GM12878 (cell line): ENCODE results near the gene ADGRL3. TPM values are rescaled to one million over a fixed set of nuclear protein-coding genes. Genes with fewer than 3 reads are reported as not detected.

Experiments used
- ATAC-seq: fragments of 200-7000 bp; cut with Tn5 transposase; 3 replicates; pipeline ENCODE4 v1.9.1; 2020; ENCODE audit warnings: mild to moderate bottlenecking, moderate library complexity
- BruUV-seq: library from RNA; stranded (reverse); fragments of 400-500 nt; replicated peaks from 2 replicates; lab custom pipeline; 2021; lab: Mats Ljungman, UMichigan
- CTCF ChIA-PET: fragments of 300-600 bp; sonication (Branson Sonifier 250); formaldehyde crosslinking; extraction: SDS; loops from one replicate; lab custom pipeline; 2021; ENCODE audit warnings: inconsistent platforms; lab: Yijun Ruan, JAX
- POLR2A ChIA-PET: fragments of 350-600 bp; formaldehyde crosslinking; extraction: SDS; loops from one replicate; lab custom pipeline; 2021; ENCODE audit warnings: inconsistent platforms; lab: Charles Lee
- RAD21 ChIA-PET: fragments of 300-600 bp; sonication (Branson Sonifier 250); formaldehyde crosslinking; loops from one replicate; lab custom pipeline; 2023; ENCODE audit warnings: antibody characterized with exemption; ENCODE audit not compliant: unreplicated experiment; lab: Charles Lee
- SMC1A ChIA-PET: fragments of 300-600 bp; sonication (Branson Sonifier 250); formaldehyde crosslinking; loops from one replicate; lab custom pipeline; 2023; ENCODE audit not compliant: unreplicated experiment, uncharacterized antibody; lab: Charles Lee
- DNase-seq: peaks from one replicate; pipeline ENCODE4 v3.0.0-alpha.2; 2011; ENCODE audit warnings: low read depth, low spot score
- FAIRE-seq: peaks from 3 replicates; lab custom pipeline; 2011; peaks lifted over from hg19 to GRCh38; lab: Jason Lieb, UNC
- H2AFZ ChIP-seq: 2 replicates; pipeline ENCODE4 v1.6.0; 2011; ENCODE audit warnings: low read depth, low read length, control low read depth; ENCODE audit not compliant: control insufficient read depth
- H3K27ac ChIP-seq: 2 replicates; pipeline ENCODE4 v1.5.1; 2011; ENCODE audit warnings: control low read depth; ENCODE audit not compliant: control insufficient read depth, insufficient read depth
- H3K27me3 ChIP-seq, 2 experiments: replicated peaks in 1 of 2; 2 replicates each; pipeline versions ENCODE4 v1.6.0 to v1.6.1; 2011; ENCODE audit warnings: low read length in 1 of 2; ENCODE audit not compliant: control insufficient read depth in 2 of 2, insufficient read depth in 2 of 2
- H3K36me3 ChIP-seq, 2 experiments: 2 replicates each; pipeline ENCODE4 v1.5.1; 2011; ENCODE audit warnings: low read length in 1 of 2; ENCODE audit not compliant: control insufficient read depth in 2 of 2, insufficient read depth in 2 of 2
- H3K4me1 ChIP-seq: 2 replicates; pipeline ENCODE4 v1.6.1; 2011; ENCODE audit warnings: mild to moderate bottlenecking, low read length, moderate library complexity, mixed read lengths; ENCODE audit not compliant: control insufficient read depth, insufficient read depth
- H3K4me2 ChIP-seq: 2 replicates; pipeline ENCODE4 v1.6.0; 2011; ENCODE audit warnings: control low read depth; ENCODE audit not compliant: control insufficient read depth, insufficient read depth
- H3K4me3 ChIP-seq: fragments of 200-600 bp; sonication (generic); 2 replicates; pipeline ENCODE4 v1.5.1; 2016
- H3K79me2 ChIP-seq: 2 replicates; pipeline ENCODE4 v1.6.0; 2011; ENCODE audit warnings: low read length; ENCODE audit not compliant: control insufficient read depth, insufficient read depth
- H3K9ac ChIP-seq: 2 replicates; pipeline ENCODE4 v1.8.0; 2011; ENCODE audit warnings: low read length, control low read depth, mixed read lengths; ENCODE audit not compliant: control insufficient read depth, insufficient read depth
- H3K9me3 ChIP-seq: replicated peaks from 3 replicates; pipeline ENCODE4 v1.5.1; 2011; ENCODE audit warnings: mild to moderate bottlenecking, low read length; ENCODE audit not compliant: control insufficient read depth, insufficient read depth
- H4K20me1 ChIP-seq: 2 replicates; pipeline ENCODE4 v1.6.0; 2011; ENCODE audit not compliant: control insufficient read depth, insufficient read depth
- MEF2A ChIP-seq: IDR thresholded peaks from 2 replicates; pipeline ENCODE4 v1.6.1; 2011; ENCODE audit warnings: low read depth, mild to moderate bottlenecking, low read length, moderate library complexity; ENCODE audit not compliant: insufficient read depth
- NFIC ChIP-seq: IDR thresholded peaks from 2 replicates; pipeline ENCODE4 v1.6.1; 2012; ENCODE audit warnings: low read depth, mild to moderate bottlenecking, inconsistent platforms, low read length, moderate library complexity
- PBX3 ChIP-seq: IDR thresholded peaks from 2 replicates; pipeline ENCODE4 v1.6.1; 2011; ENCODE audit warnings: mild to moderate bottlenecking, low read depth, low read length, moderate library complexity; ENCODE audit not compliant: insufficient replicate concordance
- POLR2AphosphoS5 ChIP-seq: IDR thresholded peaks from 2 replicates; pipeline ENCODE4 v1.6.1; 2011; ENCODE audit warnings: mild to moderate bottlenecking, low read length, inconsistent platforms
- ZBED1 ChIP-seq: IDR thresholded peaks from 2 replicates; pipeline ENCODE4 v1.6.1; 2016; ENCODE audit warnings: borderline replicate concordance
- ZBTB40 ChIP-seq: fragments of 450-650 bp; IDR thresholded peaks from 2 replicates; pipeline ENCODE4 v1.6.1; 2016; ENCODE audit warnings: mild to moderate bottlenecking, moderate library complexity, borderline replicate concordance
- ZNF217 ChIP-seq: fragments of 450-650 bp; IDR thresholded peaks from 2 replicates; pipeline ENCODE4 v1.6.1; 2017; ENCODE audit warnings: antibody characterized with exemption, mild to moderate bottlenecking
- WGBS: methylation state at CpG from one replicate; pipeline ENCODE4 v1.1.6; 2016; ENCODE audit warnings: low lambda C conversion rate; ENCODE audit not compliant: insufficient replicate concordance, insufficient coverage; ENCODE audit errors: missing lambda C conversion rate; 5-methylcytosine and 5-hydroxymethylcytosine counted together
- in situ Hi-C: fragments of 300-500 bp; cut with MboI; formaldehyde crosslinking; loops from 9 replicates; pipeline ENCODE4 v1.14.3; 2018; ENCODE audit warnings: mixed read lengths
- intact Hi-C: fragments of 100-400 bp; cut with micrococcal nuclease; formaldehyde crosslinking; loops from one replicate; pipeline ENCODE4 v1.14.2; 2022; ENCODE audit not compliant: unreplicated experiment
- polyA plus RNA-seq, 11 experiments: library from polyadenylated mRNA; depleted of rRNA in 4 of 11; unstranded in 6 of 11; stranded (reverse) in 5 of 11; fragments of >200 nt; fragmentation: Nextera tagmentation in 4 of 11; fragmentation: Illumina TruSeq in 1 of 11; extraction: Ambion mirVana in 4 of 11; extraction: Trizol in 1 of 11; gene quantifications; 1 replicate in 1 of 11; 2 replicates in 10 of 11; pipeline versions ENCODE4 v1.2.1 to v1.2.3, GENCODE V29; 2011 to 2016; ENCODE audit warnings: inconsistent platforms in 2 of 11, missing spikeins in 2 of 11, low read depth in 1 of 11
- total RNA-seq, 4 experiments: library from RNA; depleted of rRNA in 3 of 4; stranded (reverse); fragments of >200 nt in 3 of 4; fragmentation: Illumina TruSeq in 1 of 4; extraction: Trizol in 1 of 4; gene quantifications; 2 replicates each; pipeline versions ENCODE4 v1.2.1 to v1.2.3, GENCODE V29; 2013 to 2021
- TF ChIP-seq, protein P1 (sequence below): IDR thresholded peaks from 2 replicates; pipeline ENCODE4 v1.6.1; 2011; ENCODE audit warnings: low read depth, mild to moderate bottlenecking, low read length, moderate library complexity, borderline replicate concordance; ENCODE audit errors: extremely low read depth
- TF ChIP-seq, protein P2 (sequence below): fragments of 450-650 bp; formaldehyde crosslinking; IDR thresholded peaks from 2 replicates; pipeline ENCODE4 v1.4.0; 2020; ENCODE audit warnings: mild to moderate bottlenecking, moderate library complexity
- TF ChIP-seq, protein P3 (sequence below): fragments of 450-650 bp; IDR thresholded peaks from 2 replicates; pipeline ENCODE4 v1.6.1; 2018; ENCODE audit warnings: borderline replicate concordance, mild to moderate bottlenecking; ENCODE audit not compliant: partially characterized antibody

ADGRL3 gene
- total and polyA plus RNA-seq, 10 of the 15 experiments (the other 5 are each of a cell fraction or from before 2014, with no cell fraction given), result 1.1 TPM; not detected in 9

- 2% methylated on average over 2 of the region's 2 CpGs for WGBS
- SMC1A ChIA-PET, result no interaction called here
- no peak overlapping the region for H3K27ac ChIP-seq
- TF ChIP-seq MEF2A (no peak), ZNF217 (no peak), ZBTB40 (no peak), PBX3 (no peak), NFIC (no peak), POLR2AphosphoS5 (no peak), ZBED1 (no peak)
- TF ChIP-seq, protein P1, sequence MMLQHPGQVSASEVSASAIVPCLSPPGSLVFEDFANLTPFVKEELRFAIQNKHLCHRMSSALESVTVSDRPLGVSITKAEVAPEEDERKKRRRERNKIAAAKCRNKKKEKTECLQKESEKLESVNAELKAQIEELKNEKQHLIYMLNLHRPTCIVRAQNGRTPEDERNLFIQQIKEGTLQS, result no peak
- TF ChIP-seq, protein P2, sequence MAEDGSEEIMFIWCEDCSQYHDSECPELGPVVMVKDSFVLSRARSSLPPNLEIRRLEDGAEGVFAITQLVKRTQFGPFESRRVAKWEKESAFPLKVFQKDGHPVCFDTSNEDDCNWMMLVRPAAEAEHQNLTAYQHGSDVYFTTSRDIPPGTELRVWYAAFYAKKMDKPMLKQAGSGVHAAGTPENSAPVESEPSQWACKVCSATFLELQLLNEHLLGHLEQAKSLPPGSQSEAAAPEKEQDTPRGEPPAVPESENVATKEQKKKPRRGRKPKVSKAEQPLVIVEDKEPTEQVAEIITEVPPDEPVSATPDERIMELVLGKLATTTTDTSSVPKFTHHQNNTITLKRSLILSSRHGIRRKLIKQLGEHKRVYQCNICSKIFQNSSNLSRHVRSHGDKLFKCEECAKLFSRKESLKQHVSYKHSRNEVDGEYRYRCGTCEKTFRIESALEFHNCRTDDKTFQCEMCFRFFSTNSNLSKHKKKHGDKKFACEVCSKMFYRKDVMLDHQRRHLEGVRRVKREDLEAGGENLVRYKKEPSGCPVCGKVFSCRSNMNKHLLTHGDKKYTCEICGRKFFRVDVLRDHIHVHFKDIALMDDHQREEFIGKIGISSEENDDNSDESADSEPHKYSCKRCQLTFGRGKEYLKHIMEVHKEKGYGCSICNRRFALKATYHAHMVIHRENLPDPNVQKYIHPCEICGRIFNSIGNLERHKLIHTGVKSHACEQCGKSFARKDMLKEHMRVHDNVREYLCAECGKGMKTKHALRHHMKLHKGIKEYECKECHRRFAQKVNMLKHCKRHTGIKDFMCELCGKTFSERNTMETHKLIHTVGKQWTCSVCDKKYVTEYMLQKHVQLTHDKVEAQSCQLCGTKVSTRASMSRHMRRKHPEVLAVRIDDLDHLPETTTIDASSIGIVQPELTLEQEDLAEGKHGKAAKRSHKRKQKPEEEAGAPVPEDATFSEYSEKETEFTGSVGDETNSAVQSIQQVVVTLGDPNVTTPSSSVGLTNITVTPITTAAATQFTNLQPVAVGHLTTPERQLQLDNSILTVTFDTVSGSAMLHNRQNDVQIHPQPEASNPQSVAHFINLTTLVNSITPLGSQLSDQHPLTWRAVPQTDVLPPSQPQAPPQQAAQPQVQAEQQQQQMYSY (CRISPR knock-in tag), result no peak
- TF ChIP-seq, protein P3, sequence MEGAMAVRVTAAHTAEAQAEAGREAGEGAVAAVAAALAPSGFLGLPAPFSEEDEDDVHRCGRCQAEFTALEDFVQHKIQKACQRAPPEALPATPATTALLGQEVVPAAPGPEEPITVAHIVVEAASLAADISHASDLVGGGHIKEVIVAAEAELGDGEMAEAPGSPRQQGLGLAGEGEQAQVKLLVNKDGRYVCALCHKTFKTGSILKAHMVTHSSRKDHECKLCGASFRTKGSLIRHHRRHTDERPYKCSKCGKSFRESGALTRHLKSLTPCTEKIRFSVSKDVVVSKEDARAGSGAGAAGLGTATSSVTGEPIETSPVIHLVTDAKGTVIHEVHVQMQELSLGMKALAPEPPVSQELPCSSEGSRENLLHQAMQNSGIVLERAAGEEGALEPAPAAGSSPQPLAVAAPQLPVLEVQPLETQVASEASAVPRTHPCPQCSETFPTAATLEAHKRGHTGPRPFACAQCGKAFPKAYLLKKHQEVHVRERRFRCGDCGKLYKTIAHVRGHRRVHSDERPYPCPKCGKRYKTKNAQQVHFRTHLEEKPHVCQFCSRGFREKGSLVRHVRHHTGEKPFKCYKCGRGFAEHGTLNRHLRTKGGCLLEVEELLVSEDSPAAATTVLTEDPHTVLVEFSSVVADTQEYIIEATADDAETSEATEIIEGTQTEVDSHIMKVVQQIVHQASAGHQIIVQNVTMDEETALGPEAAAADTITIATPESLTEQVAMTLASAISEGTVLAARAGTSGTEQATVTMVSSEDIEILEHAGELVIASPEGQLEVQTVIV, result no peak
- TF ChIP-seq, all 136 proteins: peak for 0
- H3K4me3 ChIP-seq, result no peak overlapping the region
- no peak for DNase-seq
- H3K4me1 ChIP-seq, result no peaks in the 10 kb centered on the region
- RAD21 ChIA-PET, result no interaction called here
- no peaks in the 10 kb centered on the region for H3K79me2 ChIP-seq
- no TSS peak for BruUV-seq
- CTCF ChIA-PET, result interaction anchor here (0.6 kb wide), 2 partner anchors 142 to 983 kb away, joined by 4 read pairs; no protein-coding TSS in a partner anchor
- no peak overlapping the region for H3K9ac ChIP-seq
- POLR2A ChIA-PET, result no interaction called here
- H3K4me2 ChIP-seq, result no peak overlapping the region
- no peaks in the 10 kb centered on the region for H3K36me3 ChIP-seq
- no peak for ATAC-seq
- no peaks in the 10 kb centered on the region for H3K27me3 ChIP-seq
- FAIRE-seq, result no peak
- H4K20me1 ChIP-seq, result no peaks in the 10 kb centered on the region
- no peak overlapping the region for H2AFZ ChIP-seq
- intact Hi-C loops, result no loop called here
- in situ Hi-C loops, result no loop called here
- no peaks in the 10 kb centered on the region for H3K9me3 ChIP-seq
These were observed 430.4 kb downstream of the ADGRL3 start for GRCh38 chr4:61630548-61630947.
